HEK293 (cell line): ENCODE results near the gene TIAM2.

ENCODE experiments used
- CTCF ChIA-PET: fragments of 350-600 bp; formaldehyde crosslinking; extraction: SDS; loops from one replicate; lab custom pipeline; 2021; ENCODE audit warnings: antibody characterized with exemption; lab: Yijun Ruan, JAX
- POLR2A ChIA-PET: fragments of 300-600 bp; formaldehyde crosslinking; extraction: SDS; loops from one replicate; lab custom pipeline; 2020; ENCODE audit warnings: antibody characterized with exemption, inconsistent platforms; lab: Yijun Ruan, JAX
- H3K27ac ChIP-seq: fragments of 200-500 bp; sonication (Bioruptor generic); 2 replicates; pipeline ENCODE4 v1.5.1; 2014; ENCODE audit warnings: low read depth, low read length, control low read depth, inconsistent platforms; ENCODE audit errors: extremely low read depth
- H3K36me3 ChIP-seq, 2 experiments: fragments of 200-500 bp in 1 of 2; sonication (Bioruptor generic) in 1 of 2; 1 replicate in 1 of 2; 2 replicates in 1 of 2; pipeline ENCODE4 v1.5.1; 2014 to 2017; ENCODE audit warnings: inconsistent platforms in 2 of 2, low read length in 2 of 2; ENCODE audit not compliant: control insufficient read depth in 2 of 2, insufficient read depth in 1 of 2
- H3K4me1 ChIP-seq: fragments of 200-500 bp; sonication (Bioruptor generic); 2 replicates; pipeline ENCODE4 v1.5.1; 2014; ENCODE audit warnings: mild to moderate bottlenecking, low read length, inconsistent platforms; ENCODE audit not compliant: control insufficient read depth, insufficient read depth
- H3K4me3 ChIP-seq: 2 replicates; pipeline ENCODE4 v1.5.1; 2011; ENCODE audit warnings: low read depth, mild to moderate bottlenecking, control low read depth, low read length, moderate library complexity
- H3K9me3 ChIP-seq: fragments of 200-500 bp; sonication (Bioruptor generic); 2 replicates; pipeline ENCODE4 v1.5.1; 2014; ENCODE audit warnings: low read depth, low read length, inconsistent platforms; ENCODE audit not compliant: control insufficient read depth, insufficient read depth
- GFI1B ChIP-seq: fragments of 450-650 bp; formaldehyde crosslinking; IDR thresholded peaks from 2 replicates; pipeline ENCODE4 v1.5.1; 2016; ENCODE audit warnings: missing biosample characterization, missing genetic modification characterization
- GLI2 ChIP-seq: fragments of 450-650 bp; formaldehyde crosslinking; IDR thresholded peaks from 2 replicates; pipeline ENCODE4; 2017; ENCODE audit warnings: missing biosample characterization, missing genetic modification characterization, low read depth, borderline replicate concordance
- OSR2 ChIP-seq: fragments of 450-650 bp; formaldehyde crosslinking; IDR thresholded peaks from 2 replicates; pipeline ENCODE4 v1.5.1; 2016; ENCODE audit warnings: missing biosample characterization, missing genetic modification characterization
- SCRT2 ChIP-seq: fragments of 450-650 bp; formaldehyde crosslinking; IDR thresholded peaks from 2 replicates; pipeline ENCODE4 v1.5.1; 2016; ENCODE audit warnings: missing biosample characterization, missing genetic modification characterization
- ZBTB20 ChIP-seq: fragments of 450-650 bp; formaldehyde crosslinking; IDR thresholded peaks from 2 replicates; pipeline ENCODE4 v1.5.1; 2016; ENCODE audit warnings: missing biosample characterization, missing genetic modification characterization
- ZNF433 ChIP-seq: fragments of 450-650 bp; formaldehyde crosslinking; IDR thresholded peaks from 2 replicates; pipeline ENCODE4 v1.5.1; 2016; ENCODE audit warnings: missing biosample characterization, missing genetic modification characterization, low read depth
- ZNF510 ChIP-seq: fragments of 450-650 bp; formaldehyde crosslinking; IDR thresholded peaks from 2 replicates; pipeline ENCODE4 v1.5.1; 2018; ENCODE audit warnings: mild to moderate bottlenecking, missing genetic modification characterization, missing biosample characterization; ENCODE audit not compliant: insufficient replicate concordance
- ZNF560 ChIP-seq: fragments of 450-650 bp; formaldehyde crosslinking; IDR thresholded peaks from 2 replicates; pipeline ENCODE4 v1.5.1; 2017; ENCODE audit warnings: missing biosample characterization, missing genetic modification characterization, borderline replicate concordance
- ZNF596 ChIP-seq: fragments of 450-650 bp; IDR thresholded peaks from 2 replicates; pipeline ENCODE4 v1.5.0; 2018; ENCODE audit warnings: missing biosample characterization, mild to moderate bottlenecking, missing genetic modification characterization, moderate library complexity
- ZNF677 ChIP-seq: fragments of 450-650 bp; IDR thresholded peaks from 2 replicates; pipeline ENCODE4 v1.5.0; 2018; ENCODE audit warnings: missing biosample characterization, mild to moderate bottlenecking, missing genetic modification characterization, moderate library complexity
- ZSCAN16 ChIP-seq: fragments of 450-650 bp; formaldehyde crosslinking; IDR thresholded peaks from 2 replicates; pipeline ENCODE4 v1.5.1; 2016; ENCODE audit warnings: missing biosample characterization, missing genetic modification characterization
- TF ChIP-seq, protein P1 (sequence below): fragments of 450-650 bp; formaldehyde crosslinking; IDR thresholded peaks from 2 replicates; pipeline ENCODE4 v1.5.1; 2016; ENCODE audit warnings: missing biosample characterization, missing genetic modification characterization, borderline replicate concordance
- TF ChIP-seq, protein P2 (sequence below): fragments of 450-650 bp; formaldehyde crosslinking; IDR thresholded peaks from 2 replicates; pipeline ENCODE4 v1.5.1; 2017; ENCODE audit warnings: missing biosample characterization, missing genetic modification characterization
- TF ChIP-seq, protein P3 (sequence below): fragments of 450-650 bp; formaldehyde crosslinking; IDR thresholded peaks from 2 replicates; pipeline ENCODE4 v1.5.1; 2016; ENCODE audit warnings: missing biosample characterization, missing genetic modification characterization

Gene TIAM2

DNA sequence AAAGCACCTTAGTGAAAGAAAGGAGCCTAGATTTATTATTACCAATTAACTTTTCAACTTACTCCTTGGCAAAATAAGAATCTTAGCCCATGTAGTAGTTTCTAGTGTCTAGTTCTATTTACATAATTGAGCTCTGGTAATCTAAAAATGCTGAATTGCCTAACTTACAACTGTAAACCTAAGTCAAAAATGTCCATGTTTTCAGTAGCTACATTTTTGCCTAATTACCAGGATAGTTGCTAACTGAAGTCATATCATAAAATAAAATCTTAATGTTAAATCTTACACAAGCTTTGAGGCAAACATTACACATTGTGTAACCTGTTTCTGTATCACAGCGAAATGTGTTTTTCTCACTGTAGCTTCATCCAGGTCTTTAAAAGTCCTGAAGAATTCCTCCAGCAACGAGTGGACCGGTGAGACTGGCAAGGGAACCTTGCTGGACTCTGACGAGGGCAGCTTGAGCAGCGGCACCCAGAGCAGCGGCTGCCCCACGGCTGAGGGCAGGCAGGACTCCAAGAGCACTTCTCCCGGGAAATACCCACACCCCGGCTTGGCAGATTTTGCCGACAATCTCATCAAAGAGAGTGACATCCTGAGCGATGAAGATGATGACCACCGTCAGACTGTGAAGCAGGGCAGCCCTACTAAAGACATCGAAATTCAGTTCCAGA lies 261.1 kb downstream of the TIAM2 start:
- ChIA-PET POLR2A (no interaction called here), CTCF (interaction anchor here (0.6 to 3.2 kb wide), 4 partner anchors 12 to 328 kb away, joined by 3 to 19 read pairs (median 4); no protein-coding TSS in a partner anchor)
- H3K9me3 ChIP-seq, result no peaks in the 10 kb centered on the region
- H3K36me3 ChIP-seq, result peaks cover 15 to 88% of the 10 kb centered on the region in 2 experiments
- TF ChIP-seq, protein P1, sequence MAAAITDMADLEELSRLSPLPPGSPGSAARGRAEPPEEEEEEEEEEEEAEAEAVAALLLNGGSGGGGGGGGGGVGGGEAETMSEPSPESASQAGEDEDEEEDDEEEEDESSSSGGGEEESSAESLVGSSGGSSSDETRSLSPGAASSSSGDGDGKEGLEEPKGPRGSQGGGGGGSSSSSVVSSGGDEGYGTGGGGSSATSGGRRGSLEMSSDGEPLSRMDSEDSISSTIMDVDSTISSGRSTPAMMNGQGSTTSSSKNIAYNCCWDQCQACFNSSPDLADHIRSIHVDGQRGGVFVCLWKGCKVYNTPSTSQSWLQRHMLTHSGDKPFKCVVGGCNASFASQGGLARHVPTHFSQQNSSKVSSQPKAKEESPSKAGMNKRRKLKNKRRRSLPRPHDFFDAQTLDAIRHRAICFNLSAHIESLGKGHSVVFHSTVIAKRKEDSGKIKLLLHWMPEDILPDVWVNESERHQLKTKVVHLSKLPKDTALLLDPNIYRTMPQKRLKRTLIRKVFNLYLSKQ (tag by site-specific recombination), result no peak
- no peak for TF ChIP-seq GFI1B
- no peak for TF ChIP-seq ZSCAN16
- no peak for TF ChIP-seq ZNF510 (tag by site-specific recombination)
- no peak for TF ChIP-seq ZNF596 (tag by site-specific recombination)
- TF ChIP-seq GLI2, result no peak
- H3K27ac ChIP-seq, result no peak overlapping the region
- H3K4me1 ChIP-seq, result no peaks in the 10 kb centered on the region
- no peak overlapping the region for H3K4me3 ChIP-seq

DNA sequence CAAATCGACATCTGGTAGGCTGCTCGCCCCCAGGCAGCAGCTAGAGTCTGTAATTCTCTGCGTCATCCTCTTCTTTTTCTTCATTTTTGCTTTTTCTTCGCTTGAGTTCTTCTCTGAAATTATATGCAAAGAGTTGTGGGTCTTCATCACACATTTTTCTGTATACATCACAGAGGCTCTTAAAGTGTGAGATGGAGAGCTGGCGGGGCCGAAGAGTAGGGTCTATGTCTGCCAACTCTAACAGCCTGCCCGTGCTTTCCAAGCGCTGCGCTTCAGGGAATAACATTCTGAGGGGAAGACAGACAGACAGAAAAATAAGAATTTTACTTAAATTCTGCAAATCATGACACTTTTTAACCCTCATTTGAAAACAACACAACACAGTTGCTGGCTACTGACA lies 262.7 kb downstream of the TIAM2 start:
- TF ChIP-seq, protein P2, sequence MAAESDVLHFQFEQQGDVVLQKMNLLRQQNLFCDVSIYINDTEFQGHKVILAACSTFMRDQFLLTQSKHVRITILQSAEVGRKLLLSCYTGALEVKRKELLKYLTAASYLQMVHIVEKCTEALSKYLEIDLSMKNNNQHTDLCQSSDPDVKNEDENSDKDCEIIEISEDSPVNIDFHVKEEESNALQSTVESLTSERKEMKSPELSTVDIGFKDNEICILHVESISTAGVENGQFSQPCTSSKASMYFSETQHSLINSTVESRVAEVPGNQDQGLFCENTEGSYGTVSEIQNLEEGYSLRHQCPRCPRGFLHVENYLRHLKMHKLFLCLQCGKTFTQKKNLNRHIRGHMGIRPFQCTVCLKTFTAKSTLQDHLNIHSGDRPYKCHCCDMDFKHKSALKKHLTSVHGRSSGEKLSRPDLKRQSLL (tag by site-specific recombination), result no peak
- TF ChIP-seq ZBTB20 (tag by site-specific recombination) (no peak), ZNF433 (tag by site-specific recombination) (no peak)
- TF ChIP-seq, protein P3, sequence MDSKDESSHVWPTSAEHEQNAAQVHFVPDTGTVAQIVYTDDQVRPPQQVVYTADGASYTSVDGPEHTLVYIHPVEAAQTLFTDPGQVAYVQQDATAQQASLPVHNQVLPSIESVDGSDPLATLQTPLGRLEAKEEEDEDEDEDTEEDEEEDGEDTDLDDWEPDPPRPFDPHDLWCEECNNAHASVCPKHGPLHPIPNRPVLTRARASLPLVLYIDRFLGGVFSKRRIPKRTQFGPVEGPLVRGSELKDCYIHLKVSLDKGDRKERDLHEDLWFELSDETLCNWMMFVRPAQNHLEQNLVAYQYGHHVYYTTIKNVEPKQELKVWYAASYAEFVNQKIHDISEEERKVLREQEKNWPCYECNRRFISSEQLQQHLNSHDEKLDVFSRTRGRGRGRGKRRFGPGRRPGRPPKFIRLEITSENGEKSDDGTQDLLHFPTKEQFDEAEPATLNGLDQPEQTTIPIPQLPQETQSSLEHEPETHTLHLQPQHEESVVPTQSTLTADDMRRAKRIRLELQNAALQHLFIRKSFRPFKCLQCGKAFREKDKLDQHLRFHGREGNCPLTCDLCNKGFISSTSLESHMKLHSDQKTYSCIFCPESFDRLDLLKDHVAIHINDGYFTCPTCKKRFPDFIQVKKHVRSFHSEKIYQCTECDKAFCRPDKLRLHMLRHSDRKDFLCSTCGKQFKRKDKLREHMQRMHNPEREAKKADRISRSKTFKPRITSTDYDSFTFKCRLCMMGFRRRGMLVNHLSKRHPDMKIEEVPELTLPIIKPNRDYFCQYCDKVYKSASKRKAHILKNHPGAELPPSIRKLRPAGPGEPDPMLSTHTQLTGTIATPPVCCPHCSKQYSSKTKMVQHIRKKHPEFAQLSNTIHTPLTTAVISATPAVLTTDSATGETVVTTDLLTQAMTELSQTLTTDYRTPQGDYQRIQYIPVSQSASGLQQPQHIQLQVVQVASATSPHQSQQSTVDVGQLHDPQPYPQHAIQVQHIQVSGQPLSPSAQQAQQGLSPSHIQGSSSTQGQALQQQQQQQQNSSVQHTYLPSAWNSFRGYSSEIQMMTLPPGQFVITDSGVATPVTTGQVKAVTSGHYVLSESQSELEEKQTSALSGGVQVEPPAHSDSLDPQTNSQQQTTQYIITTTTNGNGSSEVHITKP (tag by site-specific recombination), result no peak
- no peaks in the 10 kb centered on the region for H3K9me3 ChIP-seq
- no peaks in the 10 kb centered on the region for H3K4me1 ChIP-seq
- H3K36me3 ChIP-seq, result peaks cover 11 to 82% of the 10 kb centered on the region in 2 experiments
- CTCF ChIA-PET, result interaction anchor here (1.0 to 3.2 kb wide), 3 partner anchors 10 to 387 kb away, joined by 3 to 19 read pairs (median 3); no protein-coding TSS in a partner anchor
- H3K27ac ChIP-seq, result no peak overlapping the region
- no peak overlapping the region for H3K4me3 ChIP-seq
- POLR2A ChIA-PET, result no interaction called here

DNA sequence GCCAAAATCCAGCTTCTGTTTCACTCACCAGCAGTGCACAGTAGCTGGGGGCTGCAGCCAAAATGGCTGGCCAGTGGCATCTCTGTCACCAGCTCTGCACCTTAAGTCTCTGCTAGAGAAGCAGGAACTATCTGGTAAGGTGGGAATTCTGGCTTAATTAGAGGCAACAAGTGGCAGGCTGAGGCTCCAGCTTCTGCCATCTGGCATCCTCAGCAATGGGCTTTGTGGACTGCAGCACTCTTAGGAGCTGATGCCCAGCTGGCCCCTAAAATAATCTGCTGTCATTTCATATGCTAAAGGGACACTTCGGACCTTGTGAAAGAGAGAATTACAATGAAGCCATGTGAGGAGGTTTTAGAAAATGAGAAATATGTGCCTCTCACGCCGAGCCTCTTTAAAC lies 264.1 kb downstream of the TIAM2 start:
- peaks cover 11 to 80% of the 10 kb centered on the region in 2 experiments for H3K36me3 ChIP-seq
- TF ChIP-seq SCRT2 (tag by site-specific recombination) (peak; percentile 70), ZNF677 (no peak), ZNF560 (tag by site-specific recombination) (no peak), OSR2 (tag by site-specific recombination) (no peak)
- no peaks in the 10 kb centered on the region for H3K4me1 ChIP-seq
- ChIA-PET POLR2A (no interaction called here), CTCF (interaction anchor here (0.6 to 3.2 kb wide), 4 partner anchors 9 to 82 kb away, joined by 3 to 19 read pairs (median 4); no protein-coding TSS in a partner anchor)
- H3K9me3 ChIP-seq, result no peaks in the 10 kb centered on the region
- H3K4me3 ChIP-seq, result no peak overlapping the region
- H3K27ac ChIP-seq, result no peak overlapping the region
